T-helper 17 cell (primary cell): ENCODE data around the gene EXOSC10. TPM values are rescaled to one million over a fixed set of nuclear protein-coding genes. Genes with fewer than 3 reads are reported as not detected.
A peak's percentile ranks its signal among the peaks of the same experiment; 100 is the strongest.
"Not testable (repeated sequence)": the region's sequence is repeated elsewhere in the genome, so short reads cannot be mapped to it uniquely, and the experiment has no call there.

ENCODE experiments used
- ATAC-seq: fragments of 150-1000 bp; cut with Tn5 transposase; 2 replicates; pipeline ENCODE4 v1.10.0; 2021; ENCODE audit warnings: mild to moderate bottlenecking, moderate library complexity
- DNase-seq, 3 donors: peaks; one replicate each; pipeline versions ENCODE4 v3.0.0 to v3.0.0-alpha.2; 2020 to 2021
- H3K9me3 ChIP-seq: one replicate; pipeline ENCODE4 v1.7.0; 2013; ENCODE audit warnings: low read length, mild to moderate bottlenecking; ENCODE audit not compliant: control insufficient read depth, poor library complexity, severe bottlenecking
- H3K27ac Mint-ChIP-seq: one replicate; pipeline ENCODE4 v1.8.0; 2022; ENCODE audit warnings: mild to moderate bottlenecking, moderate library complexity, mixed read lengths
- H3K27me3 Mint-ChIP-seq: one replicate; pipeline ENCODE4 v1.8.0; 2022; ENCODE audit warnings: mixed read lengths
- H3K36me3 Mint-ChIP-seq: one replicate; pipeline ENCODE4 v1.8.0; 2022; ENCODE audit warnings: low read depth, mixed read lengths
- H3K4me1 Mint-ChIP-seq: one replicate; pipeline ENCODE4 v1.8.0; 2022; ENCODE audit warnings: mild to moderate bottlenecking, mixed read lengths
- H3K4me3 Mint-ChIP-seq: one replicate; pipeline ENCODE4 v1.8.0; 2022; ENCODE audit warnings: mild to moderate bottlenecking, moderate library complexity, mixed read lengths
- total RNA-seq, 4 donors: library from RNA in 2 of 4; stranded (reverse) in 2 of 4; gene quantifications; one replicate each; pipeline ENCODE4 v1.2.3 and lab custom pipeline; 2022 to 2026

Gene EXOSC10
- total RNA-seq, 2 donors from 2014 or later: 73.8 to 82.7 TPM

GRCh38 chr1:11024154-11024873, 75.4 kb downstream of the EXOSC10 start:
- DNase-seq (no peak), ATAC-seq (no peak)
- Mint-ChIP-seq H3K4me1 (peaks cover 15% of the 10 kb centered on the region), H3K27me3 (no peaks in the 10 kb centered on the region), H3K4me3 (no peak overlapping the region), H3K36me3 (peaks cover 11% of the 10 kb centered on the region), H3K27ac (peak overlapping the region; percentile 51)
- H3K9me3 ChIP-seq: no peaks in the 10 kb centered on the region

- ATAC-seq: no peak
- Mint-ChIP-seq H3K4me1 (peaks cover 21% of the 10 kb centered on the region), H3K4me3 (peak overlapping the region; percentile 33), H3K27me3 (no peaks in the 10 kb centered on the region), H3K36me3 (peaks cover 11% of the 10 kb centered on the region), H3K27ac (peak overlapping the region; percentile 54)
- H3K9me3 ChIP-seq: no peaks in the 10 kb centered on the region
- DNase-seq: no peak
These were observed 76.5 kb downstream of the EXOSC10 start for GRCh38 chr1:11023201-11023600.

GRCh38 chr1:11019971-11020370, 79.7 kb downstream of the EXOSC10 start:
- Mint-ChIP-seq H3K27ac (peak overlapping the region; percentile 75), H3K4me1 (peaks cover 31% of the 10 kb centered on the region), H3K27me3 (no peaks in the 10 kb centered on the region), H3K4me3 (no peak overlapping the region), H3K36me3 (peaks cover 11% of the 10 kb centered on the region)
- ATAC-seq: no peak
- DNase-seq: no peak
- no peaks in the 10 kb centered on the region for H3K9me3 ChIP-seq

- H3K4me3 Mint-ChIP-seq, DNase-seq, H3K36me3 Mint-ChIP-seq, ATAC-seq, H3K27me3 Mint-ChIP-seq, H3K9me3 ChIP-seq: not testable (repeated sequence)
- Mint-ChIP-seq H3K4me1 (peaks cover 35% of the 10 kb centered on the region), H3K27ac (peak overlapping the region; percentile 75)
These were observed 80.3 kb downstream of the EXOSC10 start for GRCh38 chr1:11019358-11019757.

Other genes starting within 250 kb of the EXOSC10 start
- gene TARDBP, start 87.2 kb downstream of the EXOSC10 start, total RNA-seq: 100 to 1,000 TPM; 121 to 135 TPM
- gene MASP2, start 52.6 kb downstream of the EXOSC10 start, total RNA-seq: under 1 TPM; 0.18 to 0.30 TPM
- 10 to 100 TPM; 37.5 to 39.5 TPM for gene SRM, start 39.9 kb downstream of the EXOSC10 start, total RNA-seq
- gene ANGPTL7, start 89.5 kb upstream of the EXOSC10 start, total RNA-seq: not detected
- gene MTOR, start 162.7 kb upstream of the EXOSC10 start, total RNA-seq: 10 to 100 TPM; 47.3 to 50.0 TPM
- 10 to 100 TPM; 19.1 to 25.3 TPM for gene UBIAD1, start 173.3 kb upstream of the EXOSC10 start, total RNA-seq